Caco-2 (cell line): ENCODE data around the gene DLGAP4. TPM values are rescaled to one million over a fixed set of nuclear protein-coding genes. Genes with fewer than 3 reads are reported as not detected.
"Not testable (repeated sequence)": the region's sequence is repeated elsewhere in the genome, so short reads cannot be mapped to it uniquely, and the experiment has no call there.

Source experiments
- BruUV-seq: library from RNA; stranded (reverse); fragments of 400-500 nt; replicated peaks from 2 replicates; lab custom pipeline; 2021; lab: Mats Ljungman, UMichigan
- CTCF ChIA-PET: fragments of 300-600 bp; sonication (Branson Sonifier 250); formaldehyde crosslinking; loops from one replicate; lab custom pipeline; 2022; ENCODE audit warnings: antibody characterized with exemption; lab: Charles Lee
- POLR2A ChIA-PET: fragments of 300-600 bp; sonication (Branson Sonifier 250); formaldehyde crosslinking; loops from one replicate; lab custom pipeline; 2022; ENCODE audit warnings: antibody characterized with exemption; lab: Charles Lee
- DNase-seq, 2 experiments: peaks; one replicate each; pipeline versions ENCODE4 v3.0.0 to v3.0.0-alpha.2; 2020 to 2022
- H3K27me3 ChIP-seq: replicated peaks from 2 replicates; pipeline ENCODE4 v1.6.0; 2011; ENCODE audit warnings: low read length; ENCODE audit not compliant: control insufficient read depth, insufficient read depth
- H3K36me3 ChIP-seq: 2 replicates; pipeline ENCODE4 v1.5.1; 2011; ENCODE audit warnings: low read length; ENCODE audit not compliant: control insufficient read depth, insufficient read depth
- H3K4me1 ChIP-seq: fragments of 250-450 bp; sonication (Bioruptor Pico); 2 replicates; pipeline ENCODE4 v1.5.1; 2020; ENCODE audit warnings: mild to moderate bottlenecking
- H3K4me3 ChIP-seq: 2 replicates; pipeline ENCODE4 v1.5.1; 2011; ENCODE audit warnings: low read depth, mild to moderate bottlenecking, control low read depth, low read length
- H3K9me3 ChIP-seq: fragments of 250-450 bp; sonication (Bioruptor Pico); 2 replicates; pipeline ENCODE4 v1.5.1; 2020; ENCODE audit warnings: mild to moderate bottlenecking, moderate library complexity
- H3K27ac Mint-ChIP-seq: one replicate; pipeline ENCODE4 v1.8.0; 2022; ENCODE audit warnings: mixed read lengths; ENCODE audit not compliant: unreplicated experiment
- H3K27me3 Mint-ChIP-seq: one replicate; pipeline ENCODE4 v1.8.0; 2022; ENCODE audit warnings: mixed read lengths; ENCODE audit not compliant: insufficient read depth, unreplicated experiment
- H3K36me3 Mint-ChIP-seq: one replicate; pipeline ENCODE4 v1.8.0; 2022; ENCODE audit warnings: mild to moderate bottlenecking, mixed read lengths; ENCODE audit not compliant: insufficient read depth, unreplicated experiment
- H3K4me1 Mint-ChIP-seq: one replicate; pipeline ENCODE4 v1.8.0; 2022; ENCODE audit warnings: low read depth, mixed read lengths; ENCODE audit not compliant: unreplicated experiment
- H3K4me3 Mint-ChIP-seq: one replicate; pipeline ENCODE4 v1.8.0; 2022; ENCODE audit warnings: mild to moderate bottlenecking, moderate library complexity, mixed read lengths; ENCODE audit not compliant: unreplicated experiment
- H3K9me3 Mint-ChIP-seq: one replicate; pipeline ENCODE4 v1.8.0; 2022; ENCODE audit warnings: mixed read lengths; ENCODE audit not compliant: unreplicated experiment
- intact Hi-C: fragments of 100-400 bp; cut with micrococcal nuclease; formaldehyde crosslinking; loops from one replicate; pipeline ENCODE4 v1.10.0; 2022; ENCODE audit not compliant: unreplicated experiment
- total RNA-seq: library from RNA; stranded (reverse); gene quantifications from 2 replicates; pipeline ENCODE4 v1.2.3, GENCODE V29; 2022
- TF ChIP-seq, protein P1 (sequence below), 2 experiments: fragments of 200-600 bp in 1 of 2; IDR thresholded peaks; 1 replicate in 1 of 2; 2 replicates in 1 of 2; pipeline versions ENCODE4 v1.5.1 to v1.8.0; 2011 to 2022; ENCODE audit warnings: antibody characterized with exemption in 1 of 2, control low read depth in 1 of 2, inconsistent platforms in 1 of 2, low read depth in 1 of 2, low read length in 1 of 2, mild to moderate bottlenecking in 1 of 2, moderate library complexity in 1 of 2; ENCODE audit not compliant: insufficient read depth in 1 of 2, severe bottlenecking in 1 of 2, unreplicated experiment in 1 of 2

Gene DLGAP4
- total RNA-seq, 1 experiment from 2014 or later: 122 TPM

DNA sequence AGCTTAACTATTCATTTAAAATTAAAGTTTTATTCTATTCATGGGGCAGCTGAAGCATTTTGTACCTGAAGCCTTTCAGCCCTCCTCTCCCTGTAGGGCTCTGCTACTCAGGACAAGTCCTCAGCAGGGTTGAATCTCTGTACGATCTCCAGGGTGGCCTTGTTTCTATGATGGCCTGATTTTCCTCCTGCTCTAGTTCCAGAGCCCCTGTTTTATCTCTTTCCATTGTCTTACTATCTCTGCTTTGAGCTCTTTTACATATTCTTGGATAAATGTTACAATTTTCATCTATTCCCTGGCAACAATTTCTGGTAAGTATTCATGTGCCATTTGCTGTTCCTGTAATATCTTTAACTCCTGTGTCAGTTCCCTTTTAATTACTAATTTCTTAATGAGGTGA is 215.4 kb downstream of the DLGAP4 start:
- Mint-ChIP-seq H3K27me3 (no peaks in the 10 kb centered on the region), H3K4me1 (no peaks in the 10 kb centered on the region), H3K4me3 (no peak overlapping the region), H3K9me3 (no peaks in the 10 kb centered on the region), H3K36me3 (peaks cover 77% of the 10 kb centered on the region), H3K27ac (no peak overlapping the region)
- Histone ChIP-seq H3K4me3 (no peak overlapping the region), H3K4me1 (no peaks in the 10 kb centered on the region), H3K27me3 (no peaks in the 10 kb centered on the region), H3K9me3 (no peaks in the 10 kb centered on the region), H3K36me3 (peaks cover 12% of the 10 kb centered on the region)
- no TSS peak for BruUV-seq
- TF ChIP-seq, protein P1, sequence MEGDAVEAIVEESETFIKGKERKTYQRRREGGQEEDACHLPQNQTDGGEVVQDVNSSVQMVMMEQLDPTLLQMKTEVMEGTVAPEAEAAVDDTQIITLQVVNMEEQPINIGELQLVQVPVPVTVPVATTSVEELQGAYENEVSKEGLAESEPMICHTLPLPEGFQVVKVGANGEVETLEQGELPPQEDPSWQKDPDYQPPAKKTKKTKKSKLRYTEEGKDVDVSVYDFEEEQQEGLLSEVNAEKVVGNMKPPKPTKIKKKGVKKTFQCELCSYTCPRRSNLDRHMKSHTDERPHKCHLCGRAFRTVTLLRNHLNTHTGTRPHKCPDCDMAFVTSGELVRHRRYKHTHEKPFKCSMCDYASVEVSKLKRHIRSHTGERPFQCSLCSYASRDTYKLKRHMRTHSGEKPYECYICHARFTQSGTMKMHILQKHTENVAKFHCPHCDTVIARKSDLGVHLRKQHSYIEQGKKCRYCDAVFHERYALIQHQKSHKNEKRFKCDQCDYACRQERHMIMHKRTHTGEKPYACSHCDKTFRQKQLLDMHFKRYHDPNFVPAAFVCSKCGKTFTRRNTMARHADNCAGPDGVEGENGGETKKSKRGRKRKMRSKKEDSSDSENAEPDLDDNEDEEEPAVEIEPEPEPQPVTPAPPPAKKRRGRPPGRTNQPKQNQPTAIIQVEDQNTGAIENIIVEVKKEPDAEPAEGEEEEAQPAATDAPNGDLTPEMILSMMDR (IDR thresholded peaks at IDR 0.05; ENCODE audit: insufficient read depth in 1 of 2, low read depth in 1 of 2, low read length in 1 of 2, severe bottlenecking in 1 of 2, unreplicated experiment in 1 of 2): no peak
- ChIA-PET CTCF (interaction anchor here (0.5 to 0.6 kb wide), 5 partner anchors 10 to 306 kb away, joined by 3 read pairs; partner anchors contain the start of genes MYL9 and RAB5IF), POLR2A (interaction anchor here (0.5 kb wide), 1 partner anchor 180 kb away, joined by 6 read pairs; no protein-coding TSS in a partner anchor)
- intact Hi-C loops: loop anchor here (5.0 kb wide), 1 partner anchor 54 kb away; no protein-coding TSS in a partner anchor
- DNase-seq: no peak

DNA sequence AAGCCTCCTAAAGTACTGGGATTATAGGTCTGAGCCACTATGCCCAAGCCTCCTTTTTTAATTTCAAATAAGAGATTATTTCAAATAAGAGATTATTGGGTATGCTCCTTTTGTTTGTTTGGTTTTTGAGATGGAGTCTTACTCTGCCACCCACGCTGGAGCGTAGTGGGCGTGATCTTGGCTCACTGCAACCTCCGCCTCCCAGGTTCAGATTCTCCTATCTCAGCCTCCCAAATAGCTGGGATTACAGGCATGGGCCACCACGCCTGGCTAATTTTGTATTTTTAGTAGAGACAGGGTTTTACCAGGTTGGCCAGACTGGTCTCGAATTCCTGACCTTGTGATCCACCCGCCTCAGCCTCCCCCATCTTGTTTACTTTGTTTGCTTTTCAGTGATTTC is 216.3 kb downstream of the DLGAP4 start:
- H3K4me1 ChIP-seq, H3K27me3 Mint-ChIP-seq, H3K27me3 ChIP-seq, DNase-seq, BruUV-seq, H3K9me3 Mint-ChIP-seq, H3K4me3 ChIP-seq, H3K27ac Mint-ChIP-seq, H3K4me3 Mint-ChIP-seq, H3K4me1 Mint-ChIP-seq, H3K9me3 ChIP-seq: not testable (repeated sequence)
- intact Hi-C loops: loop anchor here (5.0 kb wide), 1 partner anchor 55 kb away; no protein-coding TSS in a partner anchor
- peaks cover 11% of the 10 kb centered on the region for H3K36me3 ChIP-seq
- H3K36me3 Mint-ChIP-seq: peaks cover 84% of the 10 kb centered on the region
- ChIA-PET CTCF (interaction anchor here (0.6 kb wide), 4 partner anchors 19 to 286 kb away, joined by 3 read pairs; partner anchors contain the start of genes MYL9 and RAB5IF), POLR2A (interaction anchor here (0.5 kb wide), 1 partner anchor 306 kb away, joined by 4 read pairs; no protein-coding TSS in a partner anchor)

DNA sequence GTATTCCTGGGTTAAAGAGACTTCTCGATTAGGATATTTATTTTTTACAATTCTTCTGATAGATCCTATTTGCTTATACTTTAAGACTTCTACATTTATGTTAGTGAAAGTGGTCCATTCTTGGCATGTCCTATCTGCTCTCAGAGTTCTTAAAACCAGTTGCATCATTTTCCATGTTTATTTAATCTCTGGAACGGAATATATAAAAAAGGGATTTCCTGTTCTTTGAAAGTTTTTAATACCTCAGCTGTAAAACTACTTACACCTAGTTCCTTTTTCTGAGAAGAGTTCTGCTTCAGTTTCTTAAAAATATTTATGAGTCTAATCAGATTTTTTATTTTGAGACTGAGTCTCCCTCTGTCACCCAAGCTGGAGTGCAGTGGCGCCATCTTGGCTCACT is 217.2 kb downstream of the DLGAP4 start:
- POLR2A ChIA-PET: no interaction called here
- no TSS peak for BruUV-seq
- DNase-seq: no peak
- Histone ChIP-seq H3K36me3 (peaks cover 12% of the 10 kb centered on the region), H3K4me1 (no peaks in the 10 kb centered on the region), H3K9me3 (no peaks in the 10 kb centered on the region), H3K27me3 (no peaks in the 10 kb centered on the region), H3K4me3 (no peak overlapping the region)
- Mint-ChIP-seq H3K27ac (no peak overlapping the region), H3K9me3 (no peaks in the 10 kb centered on the region), H3K4me3 (no peak overlapping the region), H3K27me3 (no peaks in the 10 kb centered on the region), H3K4me1 (no peaks in the 10 kb centered on the region), H3K36me3 (peaks cover 84% of the 10 kb centered on the region)
- intact Hi-C loops: loop anchor here (5.0 kb wide), 1 partner anchor 56 kb away; no protein-coding TSS in a partner anchor
- CTCF ChIA-PET: no interaction called here
- TF ChIP-seq, protein P1 (IDR thresholded peaks at IDR 0.05; ENCODE audit: insufficient read depth in 1 of 2, low read depth in 1 of 2, low read length in 1 of 2, severe bottlenecking in 1 of 2, unreplicated experiment in 1 of 2): no peak
